ENCODE data around the gene TM4SF4. TPM values are rescaled to one million over a fixed set of nuclear protein-coding genes. Genes with fewer than 3 reads are reported as not detected.

Gene TM4SF4
- total and polyA plus RNA-seq, 4 donors = 184 to 230 (median 208) TPM

GRCh38 chr3:149481491-149481890 is 7.0 kb downstream of the TM4SF4 start:
- no peak overlapping the region for H3K27ac ChIP-seq (ENCODE audit: low read depth in 1 of 2, low read length in 2 of 2)
- no peak for TF ChIP-seq NR2F2 (IDR thresholded peaks at IDR 0.05)
- no peak for TF ChIP-seq GABPA (IDR thresholded peaks at IDR 0.05 in 1 of 2, conservative IDR thresholded peaks at IDR 0.05 in 1 of 2)
- TF ChIP-seq RXRA (IDR thresholded peaks at IDR 0.05) = no peak
- TF ChIP-seq FOXA1 (IDR thresholded peaks at IDR 0.05) = no peak
- no peak for TF ChIP-seq RAD21 (IDR thresholded peaks at IDR 0.05)
- TF ChIP-seq, protein P1, sequence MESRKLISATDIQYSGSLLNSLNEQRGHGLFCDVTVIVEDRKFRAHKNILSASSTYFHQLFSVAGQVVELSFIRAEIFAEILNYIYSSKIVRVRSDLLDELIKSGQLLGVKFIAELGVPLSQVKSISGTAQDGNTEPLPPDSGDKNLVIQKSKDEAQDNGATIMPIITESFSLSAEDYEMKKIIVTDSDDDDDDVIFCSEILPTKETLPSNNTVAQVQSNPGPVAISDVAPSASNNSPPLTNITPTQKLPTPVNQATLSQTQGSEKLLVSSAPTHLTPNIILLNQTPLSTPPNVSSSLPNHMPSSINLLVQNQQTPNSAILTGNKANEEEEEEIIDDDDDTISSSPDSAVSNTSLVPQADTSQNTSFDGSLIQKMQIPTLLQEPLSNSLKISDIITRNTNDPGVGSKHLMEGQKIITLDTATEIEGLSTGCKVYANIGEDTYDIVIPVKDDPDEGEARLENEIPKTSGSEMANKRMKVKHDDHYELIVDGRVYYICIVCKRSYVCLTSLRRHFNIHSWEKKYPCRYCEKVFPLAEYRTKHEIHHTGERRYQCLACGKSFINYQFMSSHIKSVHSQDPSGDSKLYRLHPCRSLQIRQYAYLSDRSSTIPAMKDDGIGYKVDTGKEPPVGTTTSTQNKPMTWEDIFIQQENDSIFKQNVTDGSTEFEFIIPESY (IDR thresholded peaks at IDR 0.05) = no peak
- TF ChIP-seq SP1 (IDR thresholded peaks at IDR 0.05) = no peak
- TF ChIP-seq CTCF (IDR thresholded peaks at IDR 0.05; ENCODE audit: low read depth, low read length, missing input control) = no peak
- TF ChIP-seq REST (IDR thresholded peaks at IDR 0.05) = no peak
- TF ChIP-seq, protein P2, sequence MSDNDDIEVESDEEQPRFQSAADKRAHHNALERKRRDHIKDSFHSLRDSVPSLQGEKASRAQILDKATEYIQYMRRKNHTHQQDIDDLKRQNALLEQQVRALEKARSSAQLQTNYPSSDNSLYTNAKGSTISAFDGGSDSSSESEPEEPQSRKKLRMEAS (IDR thresholded peaks at IDR 0.05) = no peak
- no peak for TF ChIP-seq ATF3 (IDR thresholded peaks at IDR 0.05)
- no peak for TF ChIP-seq EGR1 (IDR thresholded peaks at IDR 0.05; ENCODE audit: low read depth in 2 of 2)
- TF ChIP-seq JUND (IDR thresholded peaks at IDR 0.05) = no peak
- no peak for TF ChIP-seq TAF1 (conservative IDR thresholded peaks at IDR 0.05)
- TF ChIP-seq HNF4G (IDR thresholded peaks at IDR 0.05) = no peak
- no peak for TF ChIP-seq FOXA2 (IDR thresholded peaks at IDR 0.05)
- no peak overlapping the region for H3K4me3 ChIP-seq (ENCODE audit: low read depth in 1 of 3, low read length in 3 of 3)
- DNase-seq (ENCODE audit: low spot score) = no peak
- WGBS = 91% methylated on average over 2 of the region's 2 CpGs
- peaks cover 3 to 26% (median 12%) of the 10 kb centered on the region in 4 donors for H3K4me1 ChIP-seq (ENCODE audit: control insufficient read depth in 4 of 4, insufficient read depth in 4 of 4, low read length in 3 of 4)
- H3K9me3 ChIP-seq (ENCODE audit: control insufficient read depth in 4 of 4, low read length in 3 of 4) = no peaks in the 10 kb centered on the region
- no peaks in the 10 kb centered on the region for H3K27me3 ChIP-seq (ENCODE audit: control insufficient read depth in 4 of 4, insufficient read depth in 4 of 4, low read length in 3 of 4)
- H3K36me3 ChIP-seq (ENCODE audit: control insufficient read depth in 4 of 4, insufficient read depth in 3 of 4, low read depth in 1 of 4, low read length in 3 of 4) = peaks cover 5 to 33% (median 22%) of the 10 kb centered on the region in 4 donors
- no peak overlapping the region for H3K9ac ChIP-seq (ENCODE audit: low read depth in 1 of 2, low read length in 2 of 2)

DNA sequence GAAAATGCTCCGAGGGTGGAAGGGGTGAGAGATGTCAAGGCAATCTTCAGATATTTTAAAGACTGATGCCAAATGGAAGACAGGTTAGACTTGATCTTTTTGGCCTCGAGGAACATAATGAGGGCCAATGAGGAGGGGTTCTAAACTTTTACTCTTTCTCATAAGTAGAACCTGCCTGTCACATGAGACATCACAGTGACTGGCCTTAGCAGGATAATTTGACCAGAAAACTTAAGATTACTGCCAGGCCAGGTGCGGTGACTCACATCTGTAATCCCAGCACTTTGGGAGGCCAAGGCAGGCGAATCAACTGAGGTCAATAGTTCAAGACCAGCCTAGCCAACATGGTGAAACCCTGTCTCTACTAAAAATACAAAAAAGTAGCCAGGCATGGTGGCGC is 12.2 kb downstream of the TM4SF4 start:
- peaks cover 0 to 3% (median 0%) of the 10 kb centered on the region in 4 donors for H3K4me1 ChIP-seq (ENCODE audit: control insufficient read depth in 4 of 4, insufficient read depth in 4 of 4, low read length in 3 of 4)
- H3K36me3 ChIP-seq (ENCODE audit: control insufficient read depth in 4 of 4, insufficient read depth in 3 of 4, low read depth in 1 of 4, low read length in 3 of 4) = peaks cover 4 to 66% (median 49%) of the 10 kb centered on the region in 4 donors
- H3K9ac ChIP-seq (ENCODE audit: low read depth in 1 of 2, low read length in 2 of 2) = no peak overlapping the region
- no peak overlapping the region for H3K27ac ChIP-seq (ENCODE audit: low read depth in 1 of 2, low read length in 2 of 2)
- DNase-seq (ENCODE audit: low spot score) = no peak
- H3K4me3 ChIP-seq (ENCODE audit: low read depth in 1 of 3, low read length in 3 of 3) = no peak overlapping the region
- TF ChIP-seq GABPA (IDR thresholded peaks at IDR 0.05 in 1 of 2, conservative IDR thresholded peaks at IDR 0.05 in 1 of 2) = no peak
- TF ChIP-seq HNF4G (IDR thresholded peaks at IDR 0.05) = no peak
- TF ChIP-seq FOXA2 (IDR thresholded peaks at IDR 0.05) = no peak
- TF ChIP-seq, protein P1 (IDR thresholded peaks at IDR 0.05) = no peak
- TF ChIP-seq CTCF (IDR thresholded peaks at IDR 0.05; ENCODE audit: low read depth, low read length, missing input control) = no peak
- 93% methylated on average over 5 of the region's 5 CpGs for WGBS
- no peaks in the 10 kb centered on the region for H3K9me3 ChIP-seq (ENCODE audit: control insufficient read depth in 4 of 4, low read length in 3 of 4)
- no peaks in the 10 kb centered on the region for H3K27me3 ChIP-seq (ENCODE audit: control insufficient read depth in 4 of 4, insufficient read depth in 4 of 4, low read length in 3 of 4)

All from liver (tissue), 9 donors.